ENCODE measurements around the gene SHMT2. TPM values are rescaled to one million over a fixed set of nuclear protein-coding genes. Genes with fewer than 3 reads are reported as not detected.

The SHMT2 gene
- total RNA-seq, 4 donors from 2014 or later: 62.4 to 71.8 (median 67.4) TPM

DNA sequence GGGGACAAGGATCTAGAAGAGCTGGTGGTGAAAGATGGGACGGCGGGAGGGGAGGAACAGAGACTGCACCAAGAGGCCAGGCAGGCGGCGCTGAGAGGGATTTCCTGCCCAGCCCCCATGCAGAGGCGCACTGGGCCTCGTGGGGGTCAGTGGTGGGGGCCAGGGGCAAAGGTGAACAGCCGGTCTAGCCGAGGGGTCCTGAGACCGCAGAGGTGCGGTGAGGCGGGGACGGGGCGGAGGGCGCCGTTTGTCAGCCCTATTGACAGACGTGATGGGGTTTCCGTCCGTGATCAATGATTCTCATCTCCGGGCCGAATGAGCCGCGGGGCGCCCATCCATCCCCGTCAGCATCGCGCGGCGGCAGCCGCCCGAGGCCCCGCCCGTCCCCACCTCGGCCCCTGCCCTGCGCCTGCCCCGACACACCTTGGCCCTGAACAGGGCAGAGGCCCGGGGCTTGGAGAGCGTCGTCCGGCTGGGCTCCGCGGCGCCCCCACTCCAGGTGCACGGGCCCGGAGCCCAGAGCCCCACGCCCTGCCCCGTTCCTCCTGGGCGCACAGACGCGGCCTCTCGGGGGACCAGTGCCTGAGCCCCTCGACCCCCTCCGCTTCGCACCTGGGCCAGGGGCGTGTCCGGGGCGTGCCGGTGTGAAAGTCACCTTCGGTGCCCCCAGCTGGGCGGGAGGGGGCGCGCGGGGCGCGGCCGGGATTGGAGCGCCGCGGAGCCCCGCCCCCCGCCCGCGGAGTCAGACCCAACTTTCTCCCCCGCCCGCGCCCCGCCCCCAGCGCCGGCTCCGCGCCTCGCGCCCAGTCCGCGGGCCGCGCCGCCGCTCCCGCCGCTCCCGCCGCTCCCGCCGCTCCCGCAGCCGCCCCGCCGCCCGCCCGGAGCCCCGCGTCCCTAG, 13.2 kb upstream of the SHMT2 start, which contains the start of gene NXPH4:
TSS of gene NXPH4 (plus strand) at position 781 of the 898 bp plus-strand sequence. CDS start 176 bp downstream, outside the sequence.
- no peak for DNase-seq (ENCODE audit: low spot score in 2 of 2)
- peak within 1 kb of the TSS; percentile 31 for H3K4me3 ChIP-seq (ENCODE audit: low read depth, poor library complexity, severe bottlenecking)
- TF ChIP-seq POLR2A (IDR thresholded peaks at IDR 0.05) (no peak), CTCF (IDR thresholded peaks at IDR 0.05) (no peak)
- intact Hi-C loops (cut with DNase I; ENCODE audit: low total_unique reads): no loop called here
- 1 to 8% methylated on average over 13 to 14 of the region's 102 CpGs for WGBS, 2 donors

GRCh38 chr12:57216921-57217879, 12.3 kb upstream of the SHMT2 start:
- TF ChIP-seq CTCF (IDR thresholded peaks at IDR 0.05) (no peak), POLR2A (IDR thresholded peaks at IDR 0.05) (no peak)
- intact Hi-C loops (cut with DNase I; ENCODE audit: low total_unique reads): no loop called here
- WGBS, 2 donors: 6 to 7% methylated on average over 32 to 35 of the region's 63 CpGs
- H3K4me3 ChIP-seq (ENCODE audit: low read depth, poor library complexity, severe bottlenecking): peak overlapping the region; percentile 31
- no peak for DNase-seq (ENCODE audit: low spot score in 2 of 2)

- no peak for DNase-seq (ENCODE audit: low spot score in 2 of 2)
- TF ChIP-seq CTCF (IDR thresholded peaks at IDR 0.05) (no peak), POLR2A (IDR thresholded peaks at IDR 0.05) (no peak)
- H3K4me3 ChIP-seq (ENCODE audit: low read depth, poor library complexity, severe bottlenecking): no peak overlapping the region
- intact Hi-C loops (cut with DNase I; ENCODE audit: low total_unique reads): no loop called here
- 62 to 64% methylated on average over 5 of the region's 5 CpGs for WGBS, 2 donors
Measured at GRCh38 chr12:57218030-57218853, 11.3 kb upstream of the SHMT2 start.

DNA sequence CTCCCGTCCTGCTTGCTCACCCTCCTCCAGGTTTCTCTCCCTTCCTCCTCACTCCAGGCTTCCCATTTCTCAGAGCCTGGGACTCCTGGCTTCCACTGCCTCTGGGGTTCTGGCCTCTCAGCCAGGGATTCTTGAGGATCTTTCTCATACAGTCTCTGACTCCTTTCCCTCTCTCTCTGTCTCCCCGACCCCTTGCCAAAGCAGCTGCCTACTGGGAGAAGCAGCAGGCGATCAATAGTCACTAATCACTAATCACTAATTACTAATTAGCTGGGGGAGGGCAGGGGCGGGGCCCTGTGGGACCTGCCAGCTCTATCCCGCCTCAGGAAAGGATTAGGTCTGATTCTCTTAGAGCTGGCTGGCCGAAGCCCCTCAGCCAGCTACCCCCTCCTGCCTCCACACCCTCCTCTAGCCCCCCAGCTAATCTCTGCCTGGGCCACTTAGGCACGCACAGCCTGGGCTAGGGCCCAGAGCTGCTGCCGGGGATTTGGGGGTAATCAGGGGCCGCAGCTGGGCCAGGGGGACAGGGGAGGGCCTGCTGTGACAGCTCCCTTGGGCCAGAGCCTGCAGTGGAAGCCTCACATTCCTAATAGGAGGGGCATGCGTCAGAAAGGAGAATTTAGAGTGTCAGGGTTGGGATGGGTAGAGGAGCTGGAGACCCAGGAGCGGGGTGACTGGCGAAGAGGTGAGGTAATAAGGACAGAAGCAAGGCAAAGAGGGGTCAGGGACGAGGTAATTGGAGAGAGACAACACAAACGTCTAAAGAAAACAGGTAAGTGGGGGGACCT, 10.1 kb upstream of the SHMT2 start:
- intact Hi-C loops (cut with DNase I; ENCODE audit: low total_unique reads): no loop called here

More for the DNA sequence above, 10.1 kb upstream of the SHMT2 start:
- 57 to 70% methylated on average over 14 of the region's 14 CpGs for WGBS, 2 donors
- TF ChIP-seq POLR2A (IDR thresholded peaks at IDR 0.05) (no peak), CTCF (IDR thresholded peaks at IDR 0.05) (no peak)
- H3K4me3 ChIP-seq (ENCODE audit: low read depth, poor library complexity, severe bottlenecking): no peak overlapping the region
- DNase-seq (ENCODE audit: low spot score in 2 of 2): no peak
